NCI-H446 (cell line): ENCODE data around the gene ANKRD23.
"Not testable (repeated sequence)": the region's sequence is repeated elsewhere in the genome, so short reads cannot be mapped to it uniquely, and the experiment has no call there.

ENCODE experiments used
- DNase-seq, 2 experiments: peaks; one replicate each; lab custom pipeline; 2025; lab: John Stamatoyannopoulos, UW

ANKRD23 gene

GRCh38 chr2:96798733-96799622, 44.8 kb downstream of the ANKRD23 start:
- no peak for DNase-seq

- no peak for DNase-seq
Observed at GRCh38 chr2:96797066-96797625, 46.7 kb downstream of the ANKRD23 start.

- DNase-seq = not testable (repeated sequence)
Observed at GRCh38 chr2:96796497-96796896, 47.3 kb downstream of the ANKRD23 start.

GRCh38 chr2:96795076-96795475, 48.7 kb downstream of the ANKRD23 start:
- DNase-seq = no peak

GRCh38 chr2:96792772-96793749, 50.8 kb downstream of the ANKRD23 start:
- no peak for DNase-seq

- DNase-seq = no peak
Observed at GRCh38 chr2:96789245-96789617, 54.6 kb downstream of the ANKRD23 start.

- peak in 1 of 2 experiments; percentile 27 for DNase-seq
Observed at GRCh38 chr2:96788442-96789244, 55.2 kb downstream of the ANKRD23 start.
